GM19043 (cell line): Measurements from ENCODE around the gene ZNF260.
"Not testable (repeated sequence)": the region's sequence is repeated elsewhere in the genome, so short reads cannot be mapped to it uniquely, and the experiment has no call there.

Experiments used
- ATAC-seq: cut with Tn5 transposase; IDR thresholded peaks from one replicate; pipeline ENCODE4 v1.9.1; 2021; ENCODE audit warnings: low read depth; ENCODE audit not compliant: unreplicated experiment

Gene ZNF260

GRCh38 chr19:36528194-36528920 lies at the start of gene ZNF260:
TSS of gene ZNF260 (minus strand) at chr19:36528271. CDS start at chr19:36515238, 13,033 bp downstream.
- ATAC-seq: peak; percentile 79

- ATAC-seq: no peak
These were observed 49.4 kb upstream of the ZNF260 start for GRCh38 chr19:36577271-36577996.

- ATAC-seq: no peak
These were observed 46.7 kb upstream of the ZNF260 start for GRCh38 chr19:36574741-36575140.

- ATAC-seq: no peak
These were observed 46.0 kb upstream of the ZNF260 start for GRCh38 chr19:36573895-36574720.

GRCh38 chr19:36573020-36573894 lies 45.2 kb upstream of the ZNF260 start, which contains the start of gene ZNF529:
TSS of gene ZNF529 (minus strand) at chr19:36573292. CDS start at chr19:36572346, 946 bp downstream.
- ATAC-seq: peak; percentile 88

- no peak for ATAC-seq
These were observed 44.5 kb upstream of the ZNF260 start for GRCh38 chr19:36572593-36573019.

- ATAC-seq: no peak
These were observed 36.3 kb upstream of the ZNF260 start for GRCh38 chr19:36564391-36564790.

- ATAC-seq: no peak
These were observed 19.1 kb upstream of the ZNF260 start for GRCh38 chr19:36547001-36547732.

- ATAC-seq: peak; percentile 5
These were observed 949 bp upstream of the ZNF260 start for GRCh38 chr19:36528921-36529518.

GRCh38 chr19:36527873-36528193 lies 238 bp downstream of the ZNF260 start:
- no peak for ATAC-seq

- no peak for ATAC-seq
These were observed 730 bp downstream of the ZNF260 start for GRCh38 chr19:36527341-36527740.

GRCh38 chr19:36526581-36526980 lies 1.5 kb downstream of the ZNF260 start:
- ATAC-seq: no peak

- no peak for ATAC-seq
These were observed 3.5 kb downstream of the ZNF260 start for GRCh38 chr19:36524617-36525016.

GRCh38 chr19:36514012-36514612 lies 14.0 kb downstream of the ZNF260 start:
- no peak for ATAC-seq

GRCh38 chr19:36508325-36508724 lies 19.7 kb downstream of the ZNF260 start:
- no peak for ATAC-seq

- no peak for ATAC-seq
These were observed 26.1 kb downstream of the ZNF260 start for GRCh38 chr19:36501973-36502372.

- ATAC-seq: no peak
These were observed 31.1 kb downstream of the ZNF260 start for GRCh38 chr19:36497001-36497400.

- ATAC-seq: not testable (repeated sequence)
These were observed 35.2 kb downstream of the ZNF260 start for GRCh38 chr19:36492689-36493453.
